ENCODE data around the gene DENND2C.

DENND2C gene

GRCh38 chr1:114545315-114545714 lies 124.5 kb downstream of the DENND2C start:
- DNase-seq (ENCODE audit: low spot score), result no peak

- no peak for DNase-seq (ENCODE audit: low spot score)
These were observed 129.0 kb downstream of the DENND2C start for GRCh38 chr1:114540821-114541220.

- no peak for DNase-seq (ENCODE audit: low spot score)
These were observed 129.6 kb downstream of the DENND2C start for GRCh38 chr1:114540272-114540671.

GRCh38 chr1:114536043-114536442 lies 133.8 kb downstream of the DENND2C start:
- DNase-seq (ENCODE audit: low spot score), result no peak

GRCh38 chr1:114535401-114535800 lies 134.4 kb downstream of the DENND2C start:
- no peak for DNase-seq (ENCODE audit: low spot score)
